ENCODE results near the gene GDI1. TPM values are rescaled to one million over a fixed set of nuclear protein-coding genes. Genes with fewer than 3 reads are reported as not detected.

Gene GDI1
- 96.6 to 108 TPM (median 102 TPM) in 5 replicates for total RNA-seq (2022; extraction: Qiagen RNA extraction)

DNA sequence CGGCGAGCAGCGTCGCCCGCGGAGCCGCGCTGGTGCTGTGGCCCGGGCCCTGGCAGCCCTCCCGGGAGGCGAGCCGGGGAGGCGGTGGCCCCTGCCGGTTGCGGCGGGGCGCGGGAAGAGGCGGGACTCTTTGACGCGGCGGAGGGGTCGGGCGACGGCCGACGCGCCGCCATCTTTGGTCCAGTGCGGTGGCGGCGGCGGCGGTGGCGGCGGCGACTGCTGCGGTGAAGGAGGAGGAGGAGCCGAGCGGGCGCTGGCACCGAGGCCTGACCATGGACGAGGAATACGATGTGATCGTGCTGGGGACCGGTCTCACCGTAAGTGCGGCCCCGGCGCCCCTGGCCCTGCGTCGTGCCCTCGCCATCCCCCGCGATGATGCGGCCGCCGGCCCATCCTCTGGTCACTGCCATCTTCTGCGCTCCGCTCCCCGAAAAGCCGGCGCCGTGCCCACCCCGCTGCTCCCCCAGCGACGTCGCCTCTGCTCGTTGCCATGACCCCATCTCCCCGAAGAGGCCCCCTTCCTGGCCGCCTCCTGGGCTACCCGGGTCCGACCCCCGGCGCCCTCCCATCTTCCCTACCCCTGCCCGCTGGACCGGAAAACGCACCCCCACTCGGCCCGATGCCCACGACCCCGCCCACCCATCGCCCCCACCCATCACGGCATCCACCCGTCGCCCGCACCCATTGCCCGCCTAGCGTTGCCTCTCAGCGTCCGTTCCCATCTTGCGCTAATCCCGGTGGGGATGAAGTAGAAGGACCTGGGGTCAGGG lies at the start of gene GDI1:
Gene GDI1 (plus strand): TSS at position 172 of the 770 bp plus-strand sequence. CDS start 101 bp downstream, at position 273.

DNA sequence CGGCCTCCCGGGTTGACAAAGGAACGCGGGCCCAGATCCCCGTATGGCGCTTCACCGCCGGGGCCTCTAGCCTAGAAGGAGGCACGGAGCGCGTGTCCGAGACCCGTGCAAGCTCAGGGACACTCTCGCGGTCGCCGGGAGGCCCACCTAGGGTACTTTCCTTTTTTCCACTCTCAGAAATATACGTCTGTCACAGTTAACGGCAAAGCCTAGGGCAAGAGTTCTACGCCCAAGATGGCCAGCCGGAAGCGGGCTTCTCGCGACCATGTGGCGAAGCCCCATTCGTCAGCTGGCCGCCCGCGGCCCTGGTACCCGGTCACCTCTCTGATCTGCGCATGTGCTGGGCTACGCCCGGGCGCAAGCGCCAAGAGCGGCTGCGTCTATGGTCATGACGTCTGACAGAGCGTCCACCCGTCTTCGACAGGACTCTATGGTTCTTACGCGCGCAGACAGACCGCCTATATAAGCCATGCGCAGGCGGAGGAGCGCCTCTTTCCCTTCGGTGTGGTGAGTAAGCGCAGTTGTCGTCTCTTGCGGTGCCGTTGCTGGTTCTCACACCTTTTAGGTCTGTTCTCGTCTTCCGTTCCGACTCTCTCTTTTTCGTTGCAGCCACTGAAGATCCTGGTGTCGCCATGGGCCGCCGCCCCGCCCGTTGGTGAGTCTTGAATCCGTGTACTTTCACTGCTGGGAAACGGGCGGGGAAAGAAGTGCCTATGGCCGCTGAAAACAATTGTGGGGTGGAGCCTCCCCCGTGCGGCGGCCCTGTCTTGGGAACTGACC lies 38.9 kb upstream of the GDI1 start, which contains the start of gene RPL10:
Gene RPL10 (plus strand): TSS at position 490 of the 780 bp plus-strand sequence. CDS start 143 bp downstream, at position 633.

DNA sequence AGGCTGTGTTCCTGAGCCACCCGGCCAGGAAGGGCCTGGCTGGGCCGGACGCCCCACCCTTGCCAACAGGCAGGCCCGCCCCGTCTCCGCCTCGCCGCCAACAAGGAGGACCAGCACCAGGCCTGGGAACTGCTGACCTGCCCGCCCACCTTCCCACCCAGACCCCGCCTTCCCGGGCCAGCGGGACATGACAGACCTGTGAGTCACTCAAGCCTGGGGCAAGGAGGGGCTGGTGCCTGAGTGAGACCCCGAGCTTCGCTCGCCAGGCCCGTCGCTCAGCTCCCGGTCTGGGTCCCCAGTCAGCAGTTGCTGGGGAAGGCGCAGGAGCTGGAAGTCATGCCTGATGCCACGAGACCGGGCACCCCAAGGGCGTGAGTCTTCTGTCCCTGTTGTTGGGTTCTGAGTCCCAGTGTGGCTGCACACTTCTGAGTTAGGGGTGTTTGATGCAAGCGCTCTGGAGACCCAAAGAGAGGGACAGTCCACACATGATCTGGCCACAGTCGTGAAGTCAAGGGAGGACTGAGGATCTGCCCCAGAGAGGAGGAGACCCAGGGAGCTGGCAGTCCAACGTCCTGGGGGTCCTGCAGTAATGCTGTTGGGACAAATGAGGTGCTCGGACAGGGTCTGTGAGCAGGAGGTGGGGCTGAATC lies 27.6 kb upstream of the GDI1 start, which contains the start of gene DNASE1L1:
Gene DNASE1L1 (minus strand): TSS at position 33 of the 650 bp plus-strand sequence. CDS start 3,686 bp downstream, outside the sequence.

DNA sequence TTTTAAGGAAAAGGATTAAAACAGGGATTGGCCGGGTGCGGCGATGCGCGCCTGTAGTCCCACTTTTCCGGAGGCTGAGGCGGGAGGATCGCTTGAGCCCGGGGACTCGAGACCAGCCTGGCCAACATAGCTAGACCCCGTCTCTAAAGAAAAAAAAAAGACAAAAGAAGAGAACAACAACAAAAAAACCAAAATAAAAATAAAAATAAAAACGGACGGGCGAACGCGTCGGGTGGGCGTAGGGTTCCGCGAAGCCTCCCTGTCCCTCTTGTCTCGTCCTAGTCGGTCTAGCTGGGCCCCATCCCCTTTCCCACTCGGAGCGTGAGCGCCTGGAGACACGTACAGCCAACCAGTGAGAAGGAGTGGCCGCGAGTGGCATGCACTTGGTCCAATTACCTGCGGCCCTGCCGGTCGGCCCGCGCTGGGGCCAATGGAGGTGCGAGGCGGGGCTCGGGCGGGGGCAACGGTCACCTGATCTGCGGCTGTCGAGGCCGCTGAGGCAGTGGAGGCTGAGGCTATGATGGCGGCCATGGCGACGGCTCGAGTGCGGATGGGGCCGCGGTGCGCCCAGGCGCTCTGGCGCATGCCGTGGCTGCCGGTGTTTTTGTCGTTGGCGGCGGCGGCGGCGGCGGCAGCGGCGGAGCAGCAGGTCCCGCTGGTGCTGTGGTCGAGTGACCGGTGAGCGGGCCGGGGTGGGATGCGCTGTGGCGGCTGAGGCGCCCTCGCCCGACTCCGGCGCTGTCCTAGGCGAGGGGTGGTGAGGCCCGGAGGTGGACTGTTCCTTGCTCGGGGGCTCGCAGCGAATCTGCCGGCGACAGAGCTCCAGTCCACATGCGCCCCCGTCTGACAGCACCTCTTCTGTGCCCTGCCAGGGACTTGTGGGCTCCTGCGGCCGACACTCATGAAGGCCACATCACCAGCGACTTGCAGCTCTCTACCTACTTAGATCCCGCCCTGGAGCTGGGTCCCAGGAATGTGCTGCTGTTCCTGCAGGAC lies 8.5 kb upstream of the GDI1 start, which contains the start of gene ATP6AP1:
Gene ATP6AP1 (plus strand): TSS at position 502 of the 996 bp plus-strand sequence. CDS start 16 bp downstream, at position 518.

DNA sequence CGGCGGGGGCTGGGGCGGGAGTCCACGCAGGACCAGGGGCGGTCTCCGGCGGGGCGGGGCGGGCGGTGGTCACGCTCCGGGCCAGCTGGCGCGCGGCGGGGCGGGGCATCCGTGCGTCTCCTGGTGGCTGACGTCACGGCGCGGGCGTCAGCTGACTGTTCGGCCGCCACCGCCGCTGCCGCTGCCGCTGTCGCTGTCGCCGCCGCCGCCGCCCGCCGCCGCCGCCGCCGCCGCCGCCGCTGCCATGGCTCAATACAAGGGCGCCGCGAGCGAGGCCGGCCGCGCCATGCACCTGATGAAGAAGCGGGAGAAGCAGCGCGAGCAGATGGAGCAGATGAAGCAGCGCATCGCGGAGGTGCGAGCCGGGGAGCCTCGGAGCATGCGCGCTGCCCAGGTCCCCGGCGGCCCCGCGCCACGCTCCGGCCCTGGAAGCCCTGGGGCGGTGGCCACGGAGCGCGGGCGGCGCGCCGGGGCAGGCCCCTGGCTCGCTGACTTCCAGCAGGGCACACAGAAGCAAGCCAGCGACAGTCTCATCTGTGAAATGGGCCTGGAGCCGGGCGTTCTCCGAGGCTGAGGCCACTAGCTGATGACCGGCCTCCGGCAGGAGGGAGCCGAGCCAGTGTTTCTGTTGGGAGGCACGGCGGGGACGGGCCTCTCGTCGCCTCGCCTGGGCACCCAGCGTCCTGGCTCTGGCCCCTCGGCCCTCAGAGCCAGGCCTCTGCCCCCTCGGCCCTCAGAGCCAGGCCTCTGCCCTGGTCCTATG lies 7.2 kb downstream of the GDI1 start, which contains the start of gene FAM50A:
Gene FAM50A (plus strand): TSS at position 150 of the 763 bp plus-strand sequence. CDS start 95 bp downstream, at position 245.

DNA sequence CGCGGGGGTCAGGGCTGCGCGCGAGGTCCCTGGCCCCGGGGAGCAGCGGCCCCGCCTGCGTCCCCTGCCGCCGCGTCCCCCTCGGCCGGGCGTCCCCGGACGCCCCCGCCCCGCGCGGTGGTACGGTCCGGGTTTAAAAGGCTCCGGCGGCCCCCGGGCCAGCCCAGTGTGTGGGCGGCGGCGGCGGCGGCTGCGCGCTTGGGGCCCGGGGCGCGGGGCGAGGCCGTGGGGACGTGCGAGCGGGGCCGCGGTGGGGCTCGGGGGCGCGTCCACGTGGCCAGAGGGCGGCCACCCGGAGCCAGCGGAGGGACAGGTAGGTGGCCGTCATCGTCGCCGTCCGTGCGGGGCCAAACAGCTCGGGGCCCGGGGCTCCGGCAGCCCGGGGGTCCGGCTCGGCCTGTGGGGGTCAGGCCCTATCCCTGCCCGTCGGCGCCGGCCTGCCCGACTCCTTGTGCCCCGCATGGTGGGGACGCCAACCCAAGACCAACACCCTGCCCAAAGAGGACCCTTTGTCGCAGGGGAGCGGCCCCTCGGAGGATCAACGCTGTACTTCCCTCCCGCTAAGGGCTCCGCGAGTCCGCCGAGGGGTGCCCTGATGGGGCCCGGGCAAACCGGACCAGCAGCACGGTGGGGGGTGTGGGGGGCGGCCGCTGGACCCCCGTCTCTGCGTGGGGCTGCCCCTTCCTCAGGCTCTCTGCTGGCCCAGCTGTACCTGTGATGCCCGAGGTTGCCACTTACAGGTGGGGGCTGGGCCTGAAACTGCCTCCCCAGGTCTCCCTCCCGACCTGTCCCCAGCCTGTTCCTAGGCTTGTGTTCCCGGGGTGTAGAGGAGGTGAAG lies 21.4 kb downstream of the GDI1 start, which contains the start of gene PLXNA3:
Gene PLXNA3 (plus strand): TSS at position 166 of the 838 bp plus-strand sequence. CDS start 1,903 bp downstream, outside the sequence.

DNA sequence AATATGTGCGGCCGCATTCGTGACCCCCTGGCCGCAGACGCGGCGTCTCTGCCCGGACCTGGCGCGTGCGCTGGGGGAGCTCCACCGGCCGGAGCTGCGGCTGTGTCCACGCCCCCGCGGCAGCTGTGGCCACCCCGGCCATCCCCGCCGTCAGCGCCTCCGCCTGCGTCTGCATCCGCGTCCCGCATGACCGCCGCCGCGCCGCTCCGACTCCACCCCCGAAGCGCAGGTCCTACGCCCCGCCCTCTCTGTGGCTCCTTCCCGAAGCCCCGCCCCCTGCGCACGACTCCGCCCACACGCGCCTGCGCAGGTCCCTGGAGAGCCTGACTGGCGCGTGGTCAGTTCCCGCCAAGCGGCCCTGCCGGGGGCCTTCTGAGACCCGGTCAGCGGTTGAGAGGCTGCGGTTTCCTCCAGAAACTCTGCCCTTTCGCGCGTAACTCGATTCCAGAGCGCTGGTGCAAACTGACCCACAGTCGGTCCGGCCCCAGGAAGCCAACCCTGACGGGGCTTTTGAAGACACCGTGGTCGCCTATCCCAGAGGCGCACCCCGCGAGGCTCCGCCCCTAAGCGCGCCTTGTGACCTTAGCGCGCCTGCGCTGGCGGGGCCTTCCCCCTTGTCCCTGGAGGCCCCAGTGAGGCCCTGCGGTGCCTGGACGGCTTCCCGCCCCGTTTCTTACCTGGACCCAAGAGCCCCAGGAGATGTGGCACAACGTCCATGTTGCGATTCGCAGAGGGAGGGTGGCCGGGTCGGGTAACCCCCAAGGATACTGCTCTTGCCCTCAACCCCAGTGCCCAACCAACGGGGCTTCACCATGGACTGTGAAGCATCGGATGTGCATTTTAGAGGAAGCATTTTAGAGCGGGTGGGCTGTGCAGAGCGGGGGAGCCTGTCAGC lies 42.0 kb downstream of the GDI1 start, which contains the start of gene LAGE3:
Gene LAGE3 (minus strand): TSS at position 554 of the 895 bp plus-strand sequence. CDS start 366 bp downstream, at position 188.

DNA sequence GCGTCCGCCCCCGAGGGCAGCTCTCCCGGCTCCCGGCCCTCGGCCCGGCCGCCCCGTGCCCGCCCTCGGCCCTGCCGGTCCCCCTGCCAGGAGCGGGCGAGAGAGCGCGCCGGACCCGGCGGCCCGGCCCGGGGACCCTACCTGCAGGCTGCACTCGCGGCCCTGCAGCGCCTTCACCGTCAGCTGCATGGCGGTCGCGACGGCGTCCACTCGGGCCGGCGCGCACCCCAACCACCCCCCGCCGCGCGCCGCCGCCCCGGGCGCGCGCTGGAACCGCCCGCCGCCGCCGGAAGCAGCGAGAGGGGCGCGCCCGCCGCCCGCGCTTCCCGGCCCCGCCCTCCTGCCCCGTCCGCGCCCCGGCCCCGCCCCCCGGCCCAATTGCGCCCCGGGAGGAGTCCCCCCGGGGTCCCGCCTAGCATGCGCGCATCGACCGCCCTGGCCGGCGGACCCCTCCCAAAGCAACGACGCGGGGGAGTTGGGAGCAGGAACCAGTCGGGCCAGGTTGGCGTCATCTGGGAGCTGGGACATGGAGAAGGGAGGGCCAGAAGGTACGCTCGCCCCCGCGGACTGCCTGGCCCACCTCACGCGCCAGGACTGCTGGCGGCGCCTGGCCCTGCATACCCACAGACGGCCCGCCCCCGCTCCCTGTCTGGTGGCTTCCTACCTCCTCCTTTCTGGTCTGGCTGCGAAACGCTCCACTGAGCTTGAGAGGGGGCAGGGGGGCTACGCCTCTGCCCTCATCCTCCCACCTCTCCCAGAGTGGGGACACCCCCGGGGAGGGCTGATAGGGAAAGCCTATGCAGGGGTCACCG lies 49.6 kb downstream of the GDI1 start, which contains the start of gene UBL4A:
Gene UBL4A (minus strand): TSS at position 220 of the 812 bp plus-strand sequence. CDS start 31 bp downstream, at position 189.

DNA sequence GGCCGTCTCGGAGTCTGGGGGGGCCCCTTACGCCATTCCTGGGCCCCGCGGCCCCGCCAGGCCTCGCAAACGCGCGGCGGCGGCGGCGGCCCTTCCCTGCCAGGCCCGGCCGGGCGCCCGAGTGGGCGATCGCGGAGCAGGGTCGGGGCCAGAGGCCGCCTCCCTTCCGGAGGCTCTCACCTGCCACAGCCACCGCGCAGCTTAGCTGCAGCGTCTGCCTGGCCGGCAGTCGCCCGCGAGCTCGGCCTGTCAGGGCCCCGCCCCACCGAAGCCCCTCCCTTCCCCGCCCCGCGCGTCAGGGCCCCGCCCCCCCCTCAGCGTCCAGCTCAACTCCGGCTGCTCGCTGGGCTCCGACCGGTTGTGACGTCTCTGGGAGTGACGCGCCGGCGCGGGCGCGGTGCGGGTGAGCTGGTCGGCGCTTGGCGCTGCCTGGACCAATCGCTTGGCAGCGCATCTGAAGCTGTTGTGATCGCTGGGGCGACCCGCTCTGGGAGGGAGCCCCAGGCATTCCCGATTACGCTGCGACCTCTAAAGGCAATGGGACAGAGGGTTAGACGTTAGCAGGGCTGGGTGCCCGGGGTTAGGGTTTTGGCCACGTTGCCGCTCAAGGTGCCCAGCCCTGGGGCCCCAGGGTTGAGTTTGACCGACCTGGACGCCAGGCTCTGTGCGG lies 53.6 kb downstream of the GDI1 start, which contains the start of gene SLC10A3:
Gene SLC10A3 (minus strand): TSS at position 216 of the 670 bp plus-strand sequence. CDS start 1,689 bp downstream, outside the sequence.

Other genes starting within 250 kb of the GDI1 start
- gene OPN1MW2, start 217.4 kb upstream of the GDI1 start, total RNA-seq (2022; extraction: Qiagen RNA extraction): not detected in 5 replicates
- not detected in 5 replicates for gene OPN1MW3, start 179.6 kb upstream of the GDI1 start, total RNA-seq (2022; extraction: Qiagen RNA extraction)
- not detected in 5 replicates for gene TEX28, start 142.0 kb upstream of the GDI1 start, total RNA-seq (2022; extraction: Qiagen RNA extraction)
- 0.10 to 0.34 TPM in 2 of 5 replicates, not detected in the others for gene TKTL1, start 141.4 kb upstream of the GDI1 start, total RNA-seq (2022; extraction: Qiagen RNA extraction)
- gene FLNA, start 62.5 kb upstream of the GDI1 start, total RNA-seq (2022; extraction: Qiagen RNA extraction): 1,424 to 1,705 TPM (median 1,562 TPM) in 5 replicates
- 137 to 168 TPM (median 157 TPM) in 5 replicates for gene EMD, start 57.9 kb upstream of the GDI1 start, total RNA-seq (2022; extraction: Qiagen RNA extraction)
- 5,331 to 5,684 TPM (median 5,492 TPM) in 5 replicates for gene RPL10, start 38.8 kb upstream of the GDI1 start, total RNA-seq (2022; extraction: Qiagen RNA extraction)
- gene DNASE1L1, start 27.9 kb upstream of the GDI1 start, total RNA-seq (2022; extraction: Qiagen RNA extraction): 26.3 to 35.0 TPM (median 30.5 TPM) in 5 replicates
- 30.7 to 42.5 TPM (median 41.1 TPM) in 5 replicates for gene TAFAZZIN, start 25.6 kb upstream of the GDI1 start, total RNA-seq (2022; extraction: Qiagen RNA extraction)
- gene ATP6AP1, start 8.5 kb upstream of the GDI1 start, total RNA-seq (2022; extraction: Qiagen RNA extraction): 80.3 to 111 TPM (median 104 TPM) in 5 replicates
- 96.4 to 128 TPM (median 111 TPM) in 5 replicates for gene FAM50A, start 7.0 kb downstream of the GDI1 start, total RNA-seq (2022; extraction: Qiagen RNA extraction)
- gene PLXNA3, start 21.1 kb downstream of the GDI1 start, total RNA-seq (2022; extraction: Qiagen RNA extraction): 9.4 to 21.7 TPM (median 13.8 TPM) in 5 replicates
- gene LAGE3, start 42.1 kb downstream of the GDI1 start, total RNA-seq (2022; extraction: Qiagen RNA extraction): 46.6 to 72.5 TPM (median 69.3 TPM) in 5 replicates
- gene UBL4A, start 49.5 kb downstream of the GDI1 start, total RNA-seq (2022; extraction: Qiagen RNA extraction): 60.6 to 74.3 TPM (median 69.8 TPM) in 5 replicates
- gene SLC10A3, start 53.5 kb downstream of the GDI1 start, total RNA-seq (2022; extraction: Qiagen RNA extraction): 29.9 to 42.7 TPM (median 41.5 TPM) in 5 replicates
- gene FAM3A, start 79.1 kb downstream of the GDI1 start, total RNA-seq (2022; extraction: Qiagen RNA extraction): 30.7 to 48.5 TPM (median 45.5 TPM) in 5 replicates
- gene G6PD, start 109.7 kb downstream of the GDI1 start, total RNA-seq (2022; extraction: Qiagen RNA extraction): 1,294 to 1,535 TPM (median 1,398 TPM) in 5 replicates
- 34.5 to 47.0 TPM (median 43.8 TPM) in 5 replicates for gene IKBKG, start 110.5 kb downstream of the GDI1 start, total RNA-seq (2022; extraction: Qiagen RNA extraction)
- not detected in 5 replicates for gene CTAG1A, start 148.0 kb downstream of the GDI1 start, total RNA-seq (2022; extraction: Qiagen RNA extraction)
- gene CTAG1B, start 182.1 kb downstream of the GDI1 start, total RNA-seq (2022; extraction: Qiagen RNA extraction): not detected in 5 replicates
- gene CTAG2, start 216.4 kb downstream of the GDI1 start, total RNA-seq (2022; extraction: Qiagen RNA extraction): not detected in 5 replicates

Data from A549 treated with Mapracorat at 1 μM for 4 hours (cell line).